Left cardiac atrium (tissue), 4 donors: ENCODE measurements around the gene MFSD2B. TPM values are rescaled to one million over a fixed set of nuclear protein-coding genes. Genes with fewer than 3 reads are reported as not detected.

ENCODE experiments used
- ATAC-seq, 2 donors: fragments of 200-7000 bp; cut with Tn5 transposase; one replicate each; pipeline ENCODE4 v1.9.1; 2020; ENCODE audit warnings: mild to moderate bottlenecking in 2 of 2, moderate library complexity in 2 of 2
- DNase-seq: peaks from one replicate; pipeline ENCODE4 v3.0.0-alpha.2; 2020
- intact Hi-C, 2 donors: fragments of 100-400 bp; cut with DNase I; formaldehyde crosslinking; loops; one replicate each; pipeline versions ENCODE4 v1.14.1 to v1.15.1; 2022 to 2023
- total RNA-seq, 2 donors: library from RNA; stranded (reverse); fragmentation: NEBNext Ultra II Directional; extraction: Animal tissue kit (Norgen Biotek cat#: 25700); gene quantifications; one replicate each; pipeline ENCODE4 v1.2.1, GENCODE V29; 2021
- donor health status: DM: no; HTN: yes; CAD: no.
- donor health status: DM: no; HTN: yes; CAD: no; lungs with severe emphysema.
- donor health status: DM: yes; HTN: yes; CAD: no.
- donor health status: Dilated cardiomyopathy.

The MFSD2B gene
- total RNA-seq, 2 donors from 2014 or later, result 0.39 to 0.41 TPM

DNA sequence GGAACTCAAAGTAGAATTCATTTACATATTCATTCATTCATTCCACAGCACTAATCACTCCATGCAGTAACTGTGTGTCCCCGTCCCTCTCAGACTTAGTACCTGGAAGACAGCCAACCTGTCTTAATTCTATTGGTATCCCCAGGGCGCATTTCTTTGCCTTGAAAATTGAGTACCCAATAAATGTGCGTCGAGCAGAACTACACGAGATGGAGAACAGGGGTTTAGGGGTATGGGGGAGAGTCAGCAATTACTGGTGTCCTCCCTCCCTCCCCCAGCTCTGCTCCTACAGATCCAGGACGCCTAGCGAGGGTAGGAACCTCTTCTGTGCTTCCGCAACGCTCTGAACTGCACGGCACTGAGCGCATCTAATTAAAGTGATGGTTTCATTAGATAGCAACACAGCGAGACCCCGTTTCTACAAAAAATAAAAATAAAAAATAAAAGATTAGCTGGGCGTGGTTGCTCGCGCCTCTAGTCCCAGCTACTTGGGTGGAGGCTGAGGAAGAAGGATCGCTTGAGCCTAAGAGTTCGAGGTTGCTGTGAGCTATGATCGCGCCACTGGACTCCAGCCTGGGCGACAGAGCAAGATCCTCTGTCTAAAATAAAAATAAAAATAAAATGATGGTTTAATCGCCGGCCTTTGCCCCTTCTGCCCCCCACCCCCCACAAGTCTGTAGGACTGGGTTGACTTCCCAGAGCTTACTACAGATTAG lies 39.0 kb downstream of the MFSD2B start:
- ATAC-seq (no peak), DNase-seq (no peak)
- intact Hi-C loops, result loop anchor here in 1 of 2 donors (5.0 kb wide), 1 partner anchor 122 kb away; the partner anchor contains the start of gene ATAD2B

DNA sequence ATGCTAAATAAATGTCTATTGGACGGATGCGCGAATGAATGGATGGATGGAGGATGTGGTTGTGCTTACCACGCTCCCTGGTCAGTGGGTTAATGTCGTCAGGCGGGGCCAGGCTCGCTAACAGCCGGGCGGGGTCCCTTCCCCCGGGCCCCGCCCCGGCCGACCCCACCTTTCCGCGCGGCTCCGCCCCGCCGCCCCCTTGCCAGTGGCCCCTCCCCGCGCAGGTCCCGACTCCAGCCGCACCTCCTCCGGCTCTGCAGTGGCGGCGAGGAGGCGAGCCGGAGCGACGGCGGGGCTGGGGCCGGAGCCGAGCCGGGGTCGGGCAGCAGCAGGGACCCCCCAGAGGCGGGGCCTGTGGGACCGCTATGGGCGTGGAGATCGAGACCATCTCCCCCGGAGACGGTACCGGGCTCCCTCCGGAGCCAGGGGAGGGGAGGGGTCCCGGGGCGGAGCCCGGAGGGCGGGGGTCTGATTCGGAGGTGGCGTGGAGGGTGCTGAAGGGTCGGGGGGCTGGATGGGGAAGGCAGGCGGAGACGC lies 39.7 kb downstream of the MFSD2B start, which contains the start of gene FKBP1B:
TSS of gene FKBP1B (plus strand) at position 257 of the 537 bp plus-strand sequence. CDS start at position 366, 109 bp downstream.
- intact Hi-C loops, result loop anchor here in 1 of 2 donors (5.0 kb wide), 1 partner anchor 122 kb away; the partner anchor contains the start of gene ATAD2B

DNA sequence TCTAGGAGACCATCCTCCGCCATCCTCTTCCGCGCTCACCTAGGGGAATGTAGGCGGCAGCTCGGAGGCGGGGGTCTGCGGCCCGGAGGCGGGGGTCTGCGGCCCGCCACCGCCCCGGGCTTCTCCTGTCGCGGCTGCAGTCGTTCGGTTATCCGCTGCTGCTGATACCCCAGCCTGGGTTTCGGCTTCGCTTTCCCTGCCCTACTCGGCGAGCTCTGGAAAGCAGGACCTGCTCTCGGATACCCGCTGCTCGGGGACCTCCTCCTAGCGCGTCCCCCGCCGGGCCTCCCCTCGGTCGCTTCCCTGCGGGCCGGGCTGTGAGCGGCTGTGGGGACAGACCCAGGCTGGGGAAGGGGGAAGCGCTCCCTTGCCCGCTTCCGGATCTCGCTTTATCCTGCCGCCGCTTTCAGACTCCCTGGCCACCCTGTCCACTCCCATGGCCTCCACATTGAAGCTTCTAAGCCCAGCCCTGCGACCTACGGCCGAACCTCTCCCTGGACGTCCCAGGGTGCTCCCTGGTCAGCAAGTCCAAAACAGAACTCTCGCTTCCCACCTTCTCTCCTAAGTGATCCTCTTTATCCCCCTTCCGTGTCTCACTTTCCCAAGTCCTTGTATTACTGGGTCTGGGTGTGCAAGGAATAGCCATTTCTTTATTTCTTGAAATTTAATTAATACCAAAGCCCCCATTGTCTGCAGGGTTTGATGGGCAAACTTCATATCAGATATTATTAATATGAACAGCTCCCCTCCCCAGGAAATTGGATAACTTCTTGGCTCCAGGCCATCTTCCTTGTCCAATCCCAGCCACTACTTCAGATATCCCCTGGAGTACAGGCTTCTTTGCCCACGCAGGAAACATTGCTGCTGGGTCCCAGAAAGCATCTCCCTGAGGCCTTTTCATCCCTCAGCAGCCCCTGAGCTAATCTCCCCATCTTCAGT lies 40.4 kb downstream of the MFSD2B start:
- intact Hi-C loops, result no loop called here
- ATAC-seq (peak; percentile 3 to 21), DNase-seq (peak; percentile 51)

More for the DNA sequence above, 39.7 kb downstream of the MFSD2B start, which contains the start of gene FKBP1B:
- DNase-seq (peak; percentile 69), ATAC-seq (peak; percentile 31 to 75)

DNA sequence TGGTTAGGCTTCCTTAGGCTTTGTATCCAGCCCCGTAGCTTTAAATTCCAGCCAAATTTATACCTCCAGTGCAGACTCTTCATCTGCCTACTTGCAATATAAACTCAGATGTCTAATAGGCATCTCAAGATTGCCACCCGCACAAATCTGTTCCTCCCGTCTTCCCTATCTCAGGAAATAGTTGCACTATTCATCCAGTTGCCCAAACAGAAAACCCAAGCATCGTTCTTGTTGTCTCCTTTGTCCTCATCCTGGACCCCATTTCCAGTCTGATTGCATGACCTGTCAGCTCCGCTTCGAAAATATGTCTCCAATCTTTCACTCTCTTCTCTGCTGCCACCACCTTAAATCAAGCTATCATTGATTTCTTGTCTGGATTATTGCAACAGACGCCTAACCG lies 41.9 kb downstream of the MFSD2B start:
- intact Hi-C loops, result no loop called here
- DNase-seq, result no peak
- no peak for ATAC-seq

DNA sequence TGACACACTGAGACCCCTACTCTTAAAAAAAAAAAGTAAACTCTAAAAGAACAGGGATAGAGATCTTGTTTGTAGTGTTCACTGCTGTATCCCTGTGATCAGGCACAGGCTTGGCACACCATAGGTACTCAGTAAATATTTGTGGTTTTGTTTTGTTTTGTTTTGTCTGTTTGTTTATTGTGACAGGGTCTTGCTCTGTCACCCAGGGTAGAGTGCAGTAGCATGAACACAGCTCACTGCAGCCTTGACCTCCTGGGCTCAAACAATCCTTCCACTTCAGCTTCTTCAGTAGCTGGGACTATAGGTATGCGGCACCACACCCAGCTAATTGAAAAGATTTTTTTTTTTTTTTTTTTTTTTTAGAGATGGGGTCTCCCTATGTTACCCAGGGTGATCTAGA lies 43.1 kb downstream of the MFSD2B start:
- ATAC-seq, result no peak
- intact Hi-C loops, result no loop called here
- no peak for DNase-seq

DNA sequence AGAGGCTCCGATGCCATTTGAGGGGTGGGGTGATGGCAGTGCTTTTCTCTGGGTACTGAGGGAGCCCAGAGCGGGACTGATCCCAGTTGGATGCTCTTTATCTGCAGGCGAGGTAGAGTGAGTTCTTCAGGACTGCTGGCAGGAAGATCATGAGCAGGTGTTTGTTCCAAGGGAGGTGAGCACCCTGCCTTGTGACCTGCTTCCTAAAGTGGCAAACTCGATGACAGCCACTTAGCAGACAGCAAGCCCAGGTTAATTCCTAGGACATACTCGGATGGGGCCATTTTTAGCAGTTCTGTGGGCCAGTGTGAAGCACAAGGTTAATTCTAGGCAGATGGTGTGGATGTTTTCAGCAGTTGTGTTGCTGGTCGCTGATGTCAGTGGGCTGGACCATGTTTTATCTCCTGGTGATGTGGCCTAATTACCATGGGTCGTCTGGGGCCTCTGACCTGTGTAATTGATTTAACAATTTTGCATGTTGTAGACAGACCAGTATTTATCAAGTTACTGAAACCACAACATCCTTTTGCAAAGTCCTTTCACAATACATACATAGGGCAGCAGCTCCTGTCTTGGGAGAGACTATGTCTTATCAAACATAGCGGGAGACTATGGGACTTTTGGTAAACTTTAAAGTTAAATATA lies 44.6 kb downstream of the MFSD2B start:
- intact Hi-C loops, result no loop called here
- DNase-seq (no peak), ATAC-seq (no peak)

DNA sequence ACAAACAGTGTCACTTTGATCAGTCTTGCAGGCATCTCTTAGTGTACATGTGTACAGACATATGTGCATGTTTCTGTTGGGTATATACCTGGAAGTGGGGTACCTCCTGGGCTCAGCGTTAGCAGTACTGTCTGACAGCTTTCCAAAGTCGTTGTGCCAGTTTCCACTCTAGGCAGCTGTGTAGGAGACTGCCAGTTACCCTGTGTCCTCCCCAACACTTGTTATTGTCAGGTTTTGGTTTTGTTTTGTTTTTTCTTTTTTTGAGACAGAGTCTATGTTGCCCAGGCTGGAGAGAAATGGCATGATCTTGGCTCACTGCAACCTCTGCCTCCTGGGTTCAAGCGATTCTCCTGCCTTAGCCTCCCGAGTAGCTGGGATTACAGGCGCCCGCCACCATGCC lies 45.9 kb downstream of the MFSD2B start:
- ATAC-seq (no peak), DNase-seq (no peak)
- intact Hi-C loops, result no loop called here

DNA sequence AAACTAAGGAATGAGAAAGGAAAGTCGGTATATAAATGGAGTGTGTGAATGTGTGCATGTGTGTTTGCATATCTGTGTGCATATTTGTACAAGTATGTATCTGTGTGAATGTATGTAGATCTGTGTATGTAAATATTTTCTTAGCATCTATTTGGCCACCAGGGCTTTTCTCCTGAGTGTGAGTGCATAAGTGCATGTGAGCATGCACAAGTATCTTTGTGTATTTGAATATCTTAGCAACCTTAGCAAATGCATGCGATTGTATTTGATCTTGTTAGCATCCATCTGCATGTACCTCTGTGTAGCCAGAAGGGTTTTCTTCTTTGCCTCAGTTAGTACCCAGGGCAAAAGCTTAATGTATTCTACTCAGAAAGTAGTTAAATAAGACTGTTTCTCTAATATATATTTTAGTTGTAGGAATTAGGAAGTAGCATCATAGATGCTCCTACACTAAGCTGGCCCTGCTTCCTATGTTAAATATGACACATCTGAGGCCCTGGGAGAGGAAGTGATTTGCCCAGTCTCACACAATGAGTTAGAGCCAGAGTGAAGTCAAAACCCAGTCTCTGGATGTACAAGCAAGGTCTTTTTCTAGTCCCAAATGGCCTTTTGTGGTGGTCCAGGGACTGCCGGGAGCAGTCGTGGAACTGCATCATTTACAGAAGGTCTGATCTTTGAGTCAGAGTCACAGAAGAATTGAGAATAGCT lies 48.8 kb downstream of the MFSD2B start:
- no peak for ATAC-seq
- intact Hi-C loops, result no loop called here
- DNase-seq, result no peak

DNA sequence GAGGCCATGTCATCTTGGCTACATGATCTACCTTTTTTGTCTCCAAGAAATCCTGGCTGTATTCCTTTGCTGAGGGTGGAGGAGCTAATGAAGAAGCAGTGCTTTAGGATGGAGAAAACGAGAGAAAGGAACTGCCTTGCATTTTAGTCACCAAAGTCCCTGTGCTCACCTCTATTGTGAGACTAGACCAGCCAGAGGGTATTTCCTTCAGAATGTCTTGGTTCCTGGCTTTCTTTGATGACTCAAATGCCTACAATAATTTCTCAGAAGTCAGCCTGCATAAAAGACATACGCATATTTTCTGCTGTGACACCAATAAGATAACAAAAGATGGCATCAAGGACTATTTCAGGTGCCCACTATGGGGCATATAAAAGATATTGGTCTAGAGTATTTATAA lies 55.5 kb downstream of the MFSD2B start:
- no peak for DNase-seq
- no peak for ATAC-seq

DNA sequence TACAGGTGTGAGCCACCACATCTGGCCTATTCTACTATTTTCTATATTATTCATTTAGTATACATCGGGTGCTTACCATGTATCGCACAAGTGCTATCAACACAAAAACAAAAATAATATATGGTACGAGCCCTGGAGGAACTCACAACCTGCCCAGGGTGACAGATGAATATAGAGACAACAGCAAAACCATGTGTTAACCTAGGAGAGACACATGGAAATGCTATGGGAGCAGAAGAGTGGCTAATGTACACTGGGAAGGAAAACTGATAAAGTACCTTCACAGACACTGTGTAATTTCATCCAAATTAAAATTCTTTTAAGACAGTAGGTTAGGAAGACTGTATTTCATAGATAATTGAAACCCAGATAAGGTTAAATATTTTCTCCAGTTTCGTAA lies 62.4 kb downstream of the MFSD2B start:
- intact Hi-C loops, result no loop called here
- no peak for DNase-seq
- ATAC-seq, result no peak

More for the DNA sequence above, 55.5 kb downstream of the MFSD2B start:
- intact Hi-C loops, result no loop called here

DNA sequence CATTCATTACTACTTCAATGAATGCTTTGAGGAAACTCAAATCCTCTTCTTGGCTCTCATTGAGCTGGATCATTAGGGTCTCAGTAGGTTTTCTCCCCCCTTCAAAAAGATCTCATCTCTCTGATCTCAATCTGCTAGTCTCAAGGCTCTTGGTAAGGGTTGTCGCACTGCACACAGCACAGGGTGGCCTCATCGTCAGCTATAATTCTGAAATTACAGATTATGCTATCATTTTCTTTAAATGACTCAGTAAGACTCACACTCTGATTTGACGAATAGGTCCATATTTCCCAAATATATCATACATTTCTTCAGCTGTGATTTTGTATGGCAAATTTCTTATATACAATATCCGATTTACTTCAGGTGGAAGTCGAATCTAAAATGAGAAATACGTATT lies 63.9 kb downstream of the MFSD2B start:
- intact Hi-C loops, result no loop called here
- DNase-seq (no peak), ATAC-seq (no peak)

DNA sequence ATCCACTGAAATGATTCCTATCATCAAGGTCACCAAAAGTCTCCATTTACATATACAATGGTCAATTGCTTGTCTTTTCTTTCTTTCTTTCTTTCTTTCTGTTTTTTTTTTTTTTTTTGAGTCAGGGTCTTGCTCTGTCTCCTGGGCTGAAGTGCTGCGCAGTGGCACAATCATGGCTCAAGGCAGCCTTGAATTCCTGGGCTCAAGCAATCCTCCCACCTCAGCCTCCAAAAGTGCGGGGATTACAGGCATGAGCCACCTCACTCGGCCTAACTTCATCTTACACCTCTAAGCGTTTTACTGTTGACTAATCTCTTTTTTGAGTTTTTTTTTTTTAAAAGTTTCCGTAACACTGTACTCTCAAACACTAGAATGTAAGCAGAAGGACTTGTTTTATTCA lies 65.4 kb downstream of the MFSD2B start:
- no peak for ATAC-seq
- no peak for DNase-seq
- intact Hi-C loops, result loop anchor here in 1 of 2 donors (5.0 kb wide), 1 partner anchor 138 kb away; no protein-coding TSS in a partner anchor

Other genes starting within 250 kb of the MFSD2B start
- 10 to 100 TPM in 1 of 2 donors, 1 to 10 TPM in 1; 6.5 to 12.1 TPM for gene ATAD2B, start 83.0 kb upstream of the MFSD2B start, total RNA-seq
- gene UBXN2A, start 69.6 kb upstream of the MFSD2B start, total RNA-seq, result 10 to 100 TPM; 21.3 to 23.7 TPM
- gene WDCP, start 37.3 kb downstream of the MFSD2B start, total RNA-seq, result 1 to 10 TPM; 5.5 to 6.6 TPM
- 1 to 10 TPM; 4.6 to 5.3 TPM for gene FKBP1B, start 39.7 kb downstream of the MFSD2B start, total RNA-seq
- gene SF3B6, start 66.2 kb downstream of the MFSD2B start, total RNA-seq, result 10 to 100 TPM; 49.4 to 56.7 TPM
- 10 to 100 TPM in 1 of 2 donors, 1 to 10 TPM in 1; 7.6 to 14.5 TPM for gene TP53I3, start 74.7 kb downstream of the MFSD2B start, total RNA-seq
- 1 to 10 TPM in 1 of 2 donors, under 1 TPM in 1; 0.52 to 1.1 TPM for gene PFN4, start 113.2 kb downstream of the MFSD2B start, total RNA-seq
- gene FAM228B, start 113.4 kb downstream of the MFSD2B start, total RNA-seq, result 10 to 100 TPM; 37.0 to 45.2 TPM
- gene FAM228A, start 165.0 kb downstream of the MFSD2B start, total RNA-seq, result 1 to 10 TPM in 1 of 2 donors, under 1 TPM in 1; 0.77 to 1.2 TPM